LNCaP clone FGC (cell line): ENCODE measurements around the gene APBB2.

Source experiments
- DNase-seq: peaks from one replicate; pipeline ENCODE4 v3.0.0-alpha.2; 2011; ENCODE audit warnings: low read depth
- H3K4me3 ChIP-seq: 2 replicates; pipeline ENCODE4 v1.5.1; 2011; ENCODE audit warnings: mild to moderate bottlenecking, low read depth, low read length, control low read depth
- CTCF ChIP-seq: IDR thresholded peaks from 2 replicates; pipeline ENCODE4 v1.5.1; 2012; ENCODE audit warnings: mild to moderate bottlenecking; ENCODE audit not compliant: control insufficient read depth, insufficient read depth; ENCODE audit errors: extremely low read depth

APBB2 gene

GRCh38 chr4:40874331-40874730 lies 340.0 kb downstream of the APBB2 start:
- TF ChIP-seq CTCF = no peak
- DNase-seq = no peak
- H3K4me3 ChIP-seq = no peak overlapping the region

GRCh38 chr4:40871695-40872250 lies 342.6 kb downstream of the APBB2 start:
- DNase-seq = no peak
- H3K4me3 ChIP-seq = no peak overlapping the region
- no peak for TF ChIP-seq CTCF

- TF ChIP-seq CTCF = no peak
- no peak for DNase-seq
- H3K4me3 ChIP-seq = no peak overlapping the region
These were observed 344.2 kb downstream of the APBB2 start for GRCh38 chr4:40870150-40870549.

- no peak for TF ChIP-seq CTCF
- no peak overlapping the region for H3K4me3 ChIP-seq
- DNase-seq = no peak
These were observed 348.6 kb downstream of the APBB2 start for GRCh38 chr4:40865696-40866095.

- DNase-seq = no peak
- H3K4me3 ChIP-seq = no peak overlapping the region
- TF ChIP-seq CTCF = no peak
These were observed 349.8 kb downstream of the APBB2 start for GRCh38 chr4:40864531-40864930.

- no peak for TF ChIP-seq CTCF
- H3K4me3 ChIP-seq = no peak overlapping the region
- DNase-seq = no peak
These were observed 355.4 kb downstream of the APBB2 start for GRCh38 chr4:40858962-40859361.

- no peak for DNase-seq
- H3K4me3 ChIP-seq = no peak overlapping the region
- no peak for TF ChIP-seq CTCF
These were observed 356.4 kb downstream of the APBB2 start for GRCh38 chr4:40857956-40858355.
